PFSK-1 (cell line): Measurements from ENCODE around the gene SIRT2.

ENCODE experiments used
- FOXP2 ChIP-seq: optimal IDR thresholded peaks from 2 replicates; pipeline ENCODE3; 2011; ENCODE audit warnings: borderline replicate concordance, control low read depth, inconsistent platforms; ENCODE audit not compliant: insufficient read depth; ENCODE audit errors: extremely low read length, extremely low read depth
- POLR2AphosphoS5 ChIP-seq: IDR thresholded peaks from 2 replicates; pipeline ENCODE4 v1.6.1; 2012; ENCODE audit warnings: low read depth, mild to moderate bottlenecking, control low read depth, low read length, moderate library complexity
- SIN3A ChIP-seq: IDR thresholded peaks from 2 replicates; pipeline ENCODE4 v1.6.1; 2012; ENCODE audit warnings: mild to moderate bottlenecking, low read length, moderate library complexity, borderline replicate concordance; ENCODE audit not compliant: insufficient read depth
- TAF1 ChIP-seq: IDR thresholded peaks from 2 replicates; pipeline ENCODE4 v1.6.1; 2012; ENCODE audit warnings: low read length, control low read depth, borderline replicate concordance; ENCODE audit not compliant: insufficient read depth
- TF ChIP-seq, protein P1 (sequence below), 2 experiments: IDR thresholded peaks; 2 replicates each; pipeline versions ENCODE4 v1.6.1 to v1.8.0; 2011 to 2012; ENCODE audit warnings: low read depth in 2 of 2, low read length in 2 of 2, control low read depth in 1 of 2, inconsistent platforms in 1 of 2, mild to moderate bottlenecking in 1 of 2, moderate library complexity in 1 of 2; ENCODE audit not compliant: insufficient read depth in 1 of 2

Gene SIRT2

DNA sequence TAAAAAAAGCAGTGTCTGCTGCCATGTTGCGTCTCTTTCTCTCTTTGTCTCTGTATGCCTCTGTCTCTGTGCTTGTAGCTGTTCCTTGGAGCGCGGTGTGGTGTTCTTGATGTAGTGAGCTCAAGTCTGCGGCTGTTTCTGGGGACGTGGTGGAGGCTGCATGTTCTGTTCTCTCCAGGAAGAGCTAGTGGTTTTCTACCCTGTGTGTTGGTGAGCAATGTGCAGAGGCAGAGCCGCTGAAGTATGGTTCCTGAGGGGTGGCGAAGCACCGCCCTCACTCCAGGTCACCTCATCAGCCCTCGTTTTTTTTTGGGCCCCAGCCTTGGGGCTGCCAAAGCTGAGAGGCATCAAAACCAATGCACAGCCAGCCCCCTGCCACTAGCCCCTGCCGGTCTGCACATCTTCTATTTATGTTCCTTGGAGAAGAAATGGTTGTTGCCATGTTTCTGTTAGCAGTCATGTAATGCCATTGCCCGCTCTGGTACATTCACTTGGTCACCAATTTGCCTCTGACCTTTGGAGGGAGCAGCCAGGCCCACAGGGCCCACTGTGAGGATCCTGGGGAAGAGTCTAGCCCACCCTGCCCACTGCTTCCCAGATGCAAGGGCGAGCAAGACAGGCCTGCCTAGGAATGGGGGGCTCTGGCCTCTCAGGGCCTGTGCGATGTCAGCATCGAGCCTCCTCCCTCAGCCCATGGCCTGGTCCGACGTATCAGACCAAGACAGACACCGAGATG, 56.8 kb downstream of the SIRT2 start:
- TF ChIP-seq, protein P1, sequence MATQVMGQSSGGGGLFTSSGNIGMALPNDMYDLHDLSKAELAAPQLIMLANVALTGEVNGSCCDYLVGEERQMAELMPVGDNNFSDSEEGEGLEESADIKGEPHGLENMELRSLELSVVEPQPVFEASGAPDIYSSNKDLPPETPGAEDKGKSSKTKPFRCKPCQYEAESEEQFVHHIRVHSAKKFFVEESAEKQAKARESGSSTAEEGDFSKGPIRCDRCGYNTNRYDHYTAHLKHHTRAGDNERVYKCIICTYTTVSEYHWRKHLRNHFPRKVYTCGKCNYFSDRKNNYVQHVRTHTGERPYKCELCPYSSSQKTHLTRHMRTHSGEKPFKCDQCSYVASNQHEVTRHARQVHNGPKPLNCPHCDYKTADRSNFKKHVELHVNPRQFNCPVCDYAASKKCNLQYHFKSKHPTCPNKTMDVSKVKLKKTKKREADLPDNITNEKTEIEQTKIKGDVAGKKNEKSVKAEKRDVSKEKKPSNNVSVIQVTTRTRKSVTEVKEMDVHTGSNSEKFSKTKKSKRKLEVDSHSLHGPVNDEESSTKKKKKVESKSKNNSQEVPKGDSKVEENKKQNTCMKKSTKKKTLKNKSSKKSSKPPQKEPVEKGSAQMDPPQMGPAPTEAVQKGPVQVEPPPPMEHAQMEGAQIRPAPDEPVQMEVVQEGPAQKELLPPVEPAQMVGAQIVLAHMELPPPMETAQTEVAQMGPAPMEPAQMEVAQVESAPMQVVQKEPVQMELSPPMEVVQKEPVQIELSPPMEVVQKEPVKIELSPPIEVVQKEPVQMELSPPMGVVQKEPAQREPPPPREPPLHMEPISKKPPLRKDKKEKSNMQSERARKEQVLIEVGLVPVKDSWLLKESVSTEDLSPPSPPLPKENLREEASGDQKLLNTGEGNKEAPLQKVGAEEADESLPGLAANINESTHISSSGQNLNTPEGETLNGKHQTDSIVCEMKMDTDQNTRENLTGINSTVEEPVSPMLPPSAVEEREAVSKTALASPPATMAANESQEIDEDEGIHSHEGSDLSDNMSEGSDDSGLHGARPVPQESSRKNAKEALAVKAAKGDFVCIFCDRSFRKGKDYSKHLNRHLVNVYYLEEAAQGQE (IDR thresholded peaks at IDR 0.05; ENCODE audit: insufficient read depth in 1 of 2, low read depth in 2 of 2, low read length in 2 of 2): no peak
- TF ChIP-seq POLR2AphosphoS5: peak; percentile 29; the same call in 1 of the 2 replicates

DNA sequence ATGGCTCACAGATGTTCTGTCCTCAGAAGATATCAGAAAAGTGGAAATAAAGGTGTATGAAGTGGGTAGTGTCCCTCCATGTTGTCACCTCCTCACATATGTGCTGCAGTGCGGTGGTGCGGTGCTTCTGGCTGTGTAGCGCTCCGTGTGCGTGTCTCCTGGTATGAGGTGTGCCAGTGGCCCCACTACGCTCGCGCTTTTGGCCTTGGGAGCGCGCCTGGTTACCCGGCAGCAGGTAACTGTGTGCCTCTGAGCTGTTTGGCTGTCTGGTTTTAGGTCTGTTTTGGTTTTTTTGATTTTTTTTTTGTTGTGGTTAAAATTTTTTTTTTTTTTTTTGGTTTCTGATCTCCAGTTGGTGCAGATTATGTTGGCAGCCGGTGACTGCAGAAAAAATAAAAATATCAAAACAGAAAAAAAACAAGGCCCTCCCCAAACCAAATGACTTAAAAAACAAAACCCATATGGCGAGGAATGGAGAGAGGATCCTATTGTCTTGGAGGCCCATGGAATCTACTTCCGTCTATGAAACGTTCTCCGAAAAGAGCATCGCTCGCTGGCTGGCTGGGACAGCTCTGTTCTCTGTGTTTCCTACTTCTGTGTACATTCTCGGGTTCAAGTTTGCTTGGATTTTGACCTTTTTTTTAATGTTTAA, 57.5 kb downstream of the SIRT2 start:
- TF ChIP-seq FOXP2 (no peak), POLR2AphosphoS5 (peak; percentile 22; the same call in 1 of the 2 replicates), TAF1 (no peak)

DNA sequence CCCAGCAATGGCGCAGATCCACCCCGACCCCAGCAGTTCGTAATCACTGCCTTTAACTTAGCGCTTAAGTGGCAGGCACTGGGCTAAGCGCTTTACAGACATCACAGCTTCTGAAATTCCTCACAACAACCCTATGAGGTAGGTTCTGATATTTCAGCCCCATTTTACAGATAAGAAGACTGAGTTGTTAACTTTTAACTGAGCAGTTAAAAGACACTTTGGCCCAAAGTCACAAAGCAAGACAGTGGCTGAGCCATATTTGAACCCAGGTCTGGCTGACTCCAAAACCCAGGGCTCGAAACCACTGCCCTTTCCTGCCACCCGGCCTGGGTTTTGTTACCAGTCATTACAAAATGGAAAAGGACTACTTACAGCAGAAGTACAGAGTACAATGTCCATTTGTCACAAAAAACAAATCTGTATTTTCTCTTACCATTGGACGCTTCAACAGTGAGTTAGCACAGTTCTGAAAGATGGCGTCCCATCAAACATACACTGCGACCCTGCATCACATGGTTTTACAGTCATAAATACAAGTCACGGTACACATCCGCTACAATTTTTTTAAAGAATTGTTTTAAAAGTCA, 58.1 kb downstream of the SIRT2 start:
- no peak for TF ChIP-seq FOXP2
- TF ChIP-seq SIN3A: no peak
- TF ChIP-seq, protein P1 (IDR thresholded peaks at IDR 0.05; ENCODE audit: insufficient read depth in 1 of 2, low read depth in 2 of 2, low read length in 2 of 2): no peak
- no peak for TF ChIP-seq TAF1
- no peak for TF ChIP-seq POLR2AphosphoS5

DNA sequence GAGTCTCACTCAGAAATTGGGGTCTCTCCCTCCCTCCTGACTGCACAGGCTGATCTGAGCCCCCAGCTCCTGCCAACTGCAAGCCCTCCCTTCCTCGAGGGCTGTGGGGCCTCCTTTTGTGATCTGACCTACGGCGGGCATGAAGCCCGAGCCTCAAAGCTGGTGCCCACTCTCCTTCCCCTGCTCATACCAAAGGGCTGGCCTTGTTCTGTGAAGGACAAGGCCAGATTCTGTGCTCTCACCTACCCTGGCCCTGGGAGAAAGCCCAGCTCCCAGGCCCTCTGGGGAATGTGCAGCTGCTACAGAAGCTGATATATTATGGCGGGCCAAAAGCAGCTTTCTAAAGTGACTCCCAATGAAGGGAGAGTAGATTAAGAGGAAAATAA, 58.8 kb downstream of the SIRT2 start:
- TF ChIP-seq, protein P1 (IDR thresholded peaks at IDR 0.05; ENCODE audit: insufficient read depth in 1 of 2, low read depth in 2 of 2, low read length in 2 of 2): no peak
- TF ChIP-seq FOXP2: no peak
- no peak for TF ChIP-seq TAF1
- no peak for TF ChIP-seq POLR2AphosphoS5
- no peak for TF ChIP-seq SIN3A

DNA sequence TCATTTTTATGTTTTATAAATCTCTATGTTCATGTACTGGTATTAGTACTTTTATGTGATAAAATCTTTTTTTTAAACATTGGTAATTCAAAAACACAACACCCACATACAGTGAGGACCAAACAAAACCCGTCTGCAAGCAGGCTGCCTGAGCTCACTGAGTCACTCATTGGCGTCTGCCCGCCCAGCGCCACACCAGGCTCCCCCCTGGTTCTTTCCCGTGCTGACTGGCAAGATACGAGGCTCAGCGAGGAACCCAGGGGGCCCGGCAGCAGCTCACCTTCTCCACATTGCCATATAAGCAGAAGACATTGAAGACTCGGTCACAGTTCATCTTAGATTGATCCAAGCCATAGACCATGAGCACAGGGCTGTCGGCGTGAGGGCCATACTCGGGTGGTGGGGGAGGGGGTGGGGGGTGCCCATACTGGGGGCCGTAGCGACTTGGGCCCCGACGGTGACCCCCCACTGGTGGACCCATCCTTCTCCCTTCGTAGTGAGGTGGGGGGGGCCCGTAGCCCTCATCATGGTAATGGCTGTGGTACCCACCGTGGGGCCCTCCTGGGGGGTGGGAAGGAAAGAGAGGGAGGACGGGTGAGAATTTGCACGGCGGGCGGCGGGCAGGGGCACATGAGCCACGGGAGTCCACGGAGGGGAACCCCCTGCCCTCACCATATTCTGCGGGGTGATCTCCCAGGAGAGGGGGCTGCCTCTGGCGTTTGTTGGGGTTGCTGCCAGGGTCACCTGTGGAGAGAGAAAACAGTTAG, 59.4 kb downstream of the SIRT2 start:
- TF ChIP-seq FOXP2 (no peak), POLR2AphosphoS5 (no peak; the same call in 1 of the 2 replicates), SIN3A (no peak), TAF1 (no peak)
- TF ChIP-seq, protein P1 (IDR thresholded peaks at IDR 0.05; ENCODE audit: insufficient read depth in 1 of 2, low read depth in 2 of 2, low read length in 2 of 2): no peak
